ENCODE results near the gene IFI44L. TPM values are rescaled to one million over a fixed set of nuclear protein-coding genes. Genes with fewer than 3 reads are reported as not detected.

IFI44L gene
- polyA plus RNA-seq, 1 of the 3 experiments (the other 2 are of a cell fraction) = 1.1 TPM

GRCh38 chr1:78673120-78673519 is 52.9 kb downstream of the IFI44L start:
- no peak overlapping the region for H3K4me2 ChIP-seq
- POLR2A ChIA-PET = no interaction called here
- TF ChIP-seq JUND (IDR thresholded peaks at IDR 0.05) (no peak), RAD21 (IDR thresholded peaks at IDR 0.05; ENCODE audit: low read length) (no peak), TAF1 (IDR thresholded peaks at IDR 0.05; ENCODE audit: borderline replicate concordance, low read depth, low read length) (no peak)

DNA sequence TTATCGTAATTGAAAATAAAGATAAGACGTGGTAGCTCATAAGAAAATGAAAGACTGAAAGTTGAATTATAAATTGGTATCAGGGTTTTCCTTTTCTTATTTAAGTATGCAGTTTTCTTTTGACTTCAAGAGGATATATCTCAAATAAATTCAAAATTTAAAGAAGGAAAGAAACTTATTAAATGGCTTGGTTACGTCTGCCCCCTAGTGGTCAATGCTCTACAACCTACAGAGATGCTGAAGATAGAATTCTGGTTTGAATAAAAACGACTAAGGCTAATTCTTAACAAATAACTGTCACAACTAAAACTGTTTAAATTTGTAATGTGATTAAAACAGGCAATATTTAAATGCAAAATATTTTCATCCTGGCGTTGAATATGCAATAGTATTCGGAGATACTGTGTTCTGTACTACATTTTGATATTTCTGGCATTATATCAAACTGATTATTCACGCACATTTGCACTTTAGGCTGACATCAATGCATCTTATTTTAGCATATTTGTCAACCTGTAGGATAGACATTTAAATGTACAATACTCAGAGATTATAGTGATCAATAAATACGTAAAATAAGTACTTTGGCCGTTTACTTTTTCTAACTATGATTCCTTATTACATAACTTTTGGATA is 56.2 kb downstream of the IFI44L start:
- ChIA-PET POLR2A (no interaction called here), CTCF (interaction anchor here (0.7 to 7.7 kb wide), 28 partner anchors 9 to 557 kb away, joined by 3 to 61 read pairs (median 4); partner anchors contain the start of gene IFI44L)
- Histone ChIP-seq H3K27ac (ENCODE audit: low read depth in 2 of 2, low read length in 1 of 2) (no peak overlapping the region), H3K9me2 (no peaks in the 10 kb centered on the region), H2AFZ (ENCODE audit: low read depth) (no peak overlapping the region), H3K36me3 (replicated peaks in 1 of 2; ENCODE audit: control insufficient read depth in 1 of 2, insufficient read depth in 2 of 2, low read length in 1 of 2) (no peaks in the 10 kb centered on the region), H3K4me1 (ENCODE audit: control insufficient read depth in 1 of 2, insufficient read depth in 2 of 2, low read depth in 1 of 2, low read length in 1 of 2) (no peaks in the 10 kb centered on the region), H3K9me3 (no peaks in the 10 kb centered on the region), H3K79me2 (ENCODE audit: insufficient read depth) (no peaks in the 10 kb centered on the region), H3K9ac (no peak overlapping the region), H3K4me3 (ENCODE audit: low read depth in 2 of 2, low read length in 1 of 2) (no peak overlapping the region; a peak in 1 of 4 replicates), H3K4me2 (no peak overlapping the region), H4K20me1 (ENCODE audit: insufficient read depth) (no peaks in the 10 kb centered on the region), H3K27me3 (ENCODE audit: insufficient read depth) (no peaks in the 10 kb centered on the region), H3F3A (replicated peaks; ENCODE audit: insufficient read depth) (no peaks in the 10 kb centered on the region)
- WGBS (ENCODE audit: low lambda C conversion rate) = 49% methylated on average over 9 of the region's 9 CpGs
- TF ChIP-seq POLR2AphosphoS5 (IDR thresholded peaks at IDR 0.05; ENCODE audit: low read depth, low read length) (no peak), SMC3 (IDR thresholded peaks at IDR 0.05; ENCODE audit: low read depth, low read length) (peak; percentile 74), RAD21 (IDR thresholded peaks at IDR 0.05; ENCODE audit: low read length) (peak; percentile 84), SIN3A (IDR thresholded peaks at IDR 0.05; ENCODE audit: borderline replicate concordance, low read depth, low read length) (no peak), MEF2A (IDR thresholded peaks at IDR 0.05; ENCODE audit: borderline replicate concordance, low read depth) (no peak), GATA2 (CRISPR knock-in tag; IDR thresholded peaks at IDR 0.05) (peak; percentile 48; the same call in 1 of the 2 replicates)
- TF ChIP-seq, protein P1, sequence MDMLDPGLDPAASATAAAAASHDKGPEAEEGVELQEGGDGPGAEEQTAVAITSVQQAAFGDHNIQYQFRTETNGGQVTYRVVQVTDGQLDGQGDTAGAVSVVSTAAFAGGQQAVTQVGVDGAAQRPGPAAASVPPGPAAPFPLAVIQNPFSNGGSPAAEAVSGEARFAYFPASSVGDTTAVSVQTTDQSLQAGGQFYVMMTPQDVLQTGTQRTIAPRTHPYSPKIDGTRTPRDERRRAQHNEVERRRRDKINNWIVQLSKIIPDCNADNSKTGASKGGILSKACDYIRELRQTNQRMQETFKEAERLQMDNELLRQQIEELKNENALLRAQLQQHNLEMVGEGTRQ (IDR thresholded peaks at IDR 0.05; ENCODE audit: borderline replicate concordance, low read depth, low read length) = no peak
- TF ChIP-seq, protein P2, sequence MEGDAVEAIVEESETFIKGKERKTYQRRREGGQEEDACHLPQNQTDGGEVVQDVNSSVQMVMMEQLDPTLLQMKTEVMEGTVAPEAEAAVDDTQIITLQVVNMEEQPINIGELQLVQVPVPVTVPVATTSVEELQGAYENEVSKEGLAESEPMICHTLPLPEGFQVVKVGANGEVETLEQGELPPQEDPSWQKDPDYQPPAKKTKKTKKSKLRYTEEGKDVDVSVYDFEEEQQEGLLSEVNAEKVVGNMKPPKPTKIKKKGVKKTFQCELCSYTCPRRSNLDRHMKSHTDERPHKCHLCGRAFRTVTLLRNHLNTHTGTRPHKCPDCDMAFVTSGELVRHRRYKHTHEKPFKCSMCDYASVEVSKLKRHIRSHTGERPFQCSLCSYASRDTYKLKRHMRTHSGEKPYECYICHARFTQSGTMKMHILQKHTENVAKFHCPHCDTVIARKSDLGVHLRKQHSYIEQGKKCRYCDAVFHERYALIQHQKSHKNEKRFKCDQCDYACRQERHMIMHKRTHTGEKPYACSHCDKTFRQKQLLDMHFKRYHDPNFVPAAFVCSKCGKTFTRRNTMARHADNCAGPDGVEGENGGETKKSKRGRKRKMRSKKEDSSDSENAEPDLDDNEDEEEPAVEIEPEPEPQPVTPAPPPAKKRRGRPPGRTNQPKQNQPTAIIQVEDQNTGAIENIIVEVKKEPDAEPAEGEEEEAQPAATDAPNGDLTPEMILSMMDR (IDR thresholded peaks at IDR 0.05) = peak; percentile 93
- DNase-seq = peak; percentile 28

More at GRCh38 chr1:78673120-78673519, 52.9 kb downstream of the IFI44L start:
- Histone ChIP-seq H3K9ac (no peak overlapping the region), H3K36me3 (replicated peaks in 1 of 2; ENCODE audit: control insufficient read depth in 1 of 2, insufficient read depth in 2 of 2, low read length in 1 of 2) (no peaks in the 10 kb centered on the region), H3K9me3 (no peaks in the 10 kb centered on the region), H3K4me1 (ENCODE audit: control insufficient read depth in 1 of 2, insufficient read depth in 2 of 2, low read depth in 1 of 2, low read length in 1 of 2) (peaks cover 0 to 1% of the 10 kb centered on the region in 2 experiments; a peak in 1 of 4 replicates), H3K4me3 (ENCODE audit: low read depth in 2 of 2, low read length in 1 of 2) (no peak overlapping the region), H3K27me3 (ENCODE audit: insufficient read depth) (no peaks in the 10 kb centered on the region), H3K79me2 (ENCODE audit: insufficient read depth) (no peaks in the 10 kb centered on the region), H4K20me1 (ENCODE audit: insufficient read depth) (no peaks in the 10 kb centered on the region), H3K9me2 (no peaks in the 10 kb centered on the region), H3F3A (replicated peaks; ENCODE audit: insufficient read depth) (no peaks in the 10 kb centered on the region), H3K27ac (ENCODE audit: low read depth in 2 of 2, low read length in 1 of 2) (no peak overlapping the region), H2AFZ (ENCODE audit: low read depth) (no peak overlapping the region)
- CTCF ChIA-PET = interaction anchor here (1.0 to 3.2 kb wide), 7 partner anchors 40 to 542 kb away, joined by 3 to 30 read pairs (median 5); partner anchors contain the start of gene IFI44L
- WGBS (ENCODE audit: low lambda C conversion rate) = 85% methylated on average over 4 of the region's 5 CpGs
- no peak for DNase-seq

Data from SK-N-SH (cell line).